Ishikawa (cell line): ENCODE results near the gene EXOC4.

Source experiments
- CREB1 ChIP-seq: IDR thresholded peaks from 2 replicates; pipeline ENCODE4 v1.6.1; 2012; ENCODE audit warnings: low read depth
- NFIC ChIP-seq: IDR thresholded peaks from 2 replicates; pipeline ENCODE4 v1.6.1; 2012
- RAD21 ChIP-seq: IDR thresholded peaks from 2 replicates; pipeline ENCODE4 v1.6.1; 2012; ENCODE audit warnings: low read depth
- TF ChIP-seq, protein P1 (sequence below): IDR thresholded peaks from 2 replicates; pipeline ENCODE4 v1.6.1; 2012; ENCODE audit warnings: low read depth, mild to moderate bottlenecking

DNA sequence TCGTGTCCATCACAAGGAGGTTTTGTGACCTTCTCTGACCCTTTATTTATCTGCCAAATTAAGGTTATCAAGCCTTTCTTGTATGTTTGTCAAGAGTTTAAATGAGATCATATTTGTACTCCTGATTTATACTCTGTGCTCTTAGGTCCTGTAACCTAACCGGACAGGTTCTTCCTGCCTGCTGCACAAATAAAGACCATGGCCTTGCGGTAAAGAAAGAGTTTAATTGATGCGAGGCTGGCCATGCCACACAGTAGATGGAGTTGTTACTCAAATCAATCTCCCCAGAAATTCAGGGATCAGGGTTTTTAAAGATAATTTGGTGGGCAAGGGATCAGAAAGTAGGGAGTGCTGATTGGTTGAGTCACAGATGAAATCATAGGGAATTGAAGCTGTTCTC, 794.8 kb downstream of the EXOC4 start:
- TF ChIP-seq RAD21 = no peak
- TF ChIP-seq, protein P1, sequence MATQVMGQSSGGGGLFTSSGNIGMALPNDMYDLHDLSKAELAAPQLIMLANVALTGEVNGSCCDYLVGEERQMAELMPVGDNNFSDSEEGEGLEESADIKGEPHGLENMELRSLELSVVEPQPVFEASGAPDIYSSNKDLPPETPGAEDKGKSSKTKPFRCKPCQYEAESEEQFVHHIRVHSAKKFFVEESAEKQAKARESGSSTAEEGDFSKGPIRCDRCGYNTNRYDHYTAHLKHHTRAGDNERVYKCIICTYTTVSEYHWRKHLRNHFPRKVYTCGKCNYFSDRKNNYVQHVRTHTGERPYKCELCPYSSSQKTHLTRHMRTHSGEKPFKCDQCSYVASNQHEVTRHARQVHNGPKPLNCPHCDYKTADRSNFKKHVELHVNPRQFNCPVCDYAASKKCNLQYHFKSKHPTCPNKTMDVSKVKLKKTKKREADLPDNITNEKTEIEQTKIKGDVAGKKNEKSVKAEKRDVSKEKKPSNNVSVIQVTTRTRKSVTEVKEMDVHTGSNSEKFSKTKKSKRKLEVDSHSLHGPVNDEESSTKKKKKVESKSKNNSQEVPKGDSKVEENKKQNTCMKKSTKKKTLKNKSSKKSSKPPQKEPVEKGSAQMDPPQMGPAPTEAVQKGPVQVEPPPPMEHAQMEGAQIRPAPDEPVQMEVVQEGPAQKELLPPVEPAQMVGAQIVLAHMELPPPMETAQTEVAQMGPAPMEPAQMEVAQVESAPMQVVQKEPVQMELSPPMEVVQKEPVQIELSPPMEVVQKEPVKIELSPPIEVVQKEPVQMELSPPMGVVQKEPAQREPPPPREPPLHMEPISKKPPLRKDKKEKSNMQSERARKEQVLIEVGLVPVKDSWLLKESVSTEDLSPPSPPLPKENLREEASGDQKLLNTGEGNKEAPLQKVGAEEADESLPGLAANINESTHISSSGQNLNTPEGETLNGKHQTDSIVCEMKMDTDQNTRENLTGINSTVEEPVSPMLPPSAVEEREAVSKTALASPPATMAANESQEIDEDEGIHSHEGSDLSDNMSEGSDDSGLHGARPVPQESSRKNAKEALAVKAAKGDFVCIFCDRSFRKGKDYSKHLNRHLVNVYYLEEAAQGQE = no peak
- no peak for TF ChIP-seq NFIC
- TF ChIP-seq CREB1 = no peak
